PC-3 (cell line): Measurements from ENCODE around the gene C19orf47. TPM values are rescaled to one million over a fixed set of nuclear protein-coding genes. Genes with fewer than 3 reads are reported as not detected.

Experiments used
- ATAC-seq: fragments of 200-7000 bp; cut with Tn5 transposase; 2 replicates; pipeline ENCODE4 v1.9.1; 2020; ENCODE audit warnings: mild to moderate bottlenecking, moderate library complexity
- BruUV-seq: library from RNA; stranded (reverse); fragments of 400-500 nt; replicated peaks from 2 replicates; lab custom pipeline; 2021; lab: Mats Ljungman, UMichigan
- CTCF ChIA-PET: fragments of 300-600 bp; sonication (Branson Sonifier 250); formaldehyde crosslinking; loops from one replicate; lab custom pipeline; 2022; ENCODE audit warnings: antibody characterized with exemption; lab: Charles Lee
- POLR2A ChIA-PET: fragments of 300-600 bp; sonication (Branson Sonifier 250); formaldehyde crosslinking; loops from one replicate; lab custom pipeline; 2022; ENCODE audit warnings: antibody characterized with exemption; ENCODE audit not compliant: unreplicated experiment; lab: Charles Lee
- DNase-seq: peaks from one replicate; pipeline ENCODE4 v3.0.0-alpha.2; 2015
- H2AFZ ChIP-seq: fragments of 300-600 bp; sonication (generic); 2 replicates; pipeline ENCODE4 v1.6.0; 2016; ENCODE audit warnings: antibody characterized with exemption, low read length
- H3F3A ChIP-seq: fragments of 300-600 bp; sonication (generic); one replicate; pipeline ENCODE4 v1.6.0; 2017; ENCODE audit warnings: antibody characterized with exemption, low read length, control low read depth, mild to moderate bottlenecking; ENCODE audit not compliant: unreplicated experiment
- H3K27ac ChIP-seq: fragments of 300-600 bp; sonication (generic); 2 replicates; pipeline ENCODE4 v1.5.1; 2016; ENCODE audit warnings: mild to moderate bottlenecking, low read length
- H3K27me3 ChIP-seq: fragments of 300-600 bp; sonication (generic); 2 replicates; pipeline ENCODE4 v1.6.1; 2016; ENCODE audit warnings: low read length, mixed read lengths
- H3K36me3 ChIP-seq: fragments of 300-600 bp; sonication (generic); 2 replicates; pipeline ENCODE4 v1.6.1; 2016; ENCODE audit warnings: low read depth, mixed run types, low read length, mixed read lengths
- H3K4me1 ChIP-seq: fragments of 300-600 bp; sonication (generic); 2 replicates; pipeline ENCODE4 v1.5.1; 2016; ENCODE audit warnings: low read length; ENCODE audit not compliant: insufficient read depth
- H3K4me2 ChIP-seq: fragments of 300-600 bp; sonication (generic); 2 replicates; pipeline ENCODE4 v1.6.0; 2016; ENCODE audit warnings: low read length
- H3K4me3 ChIP-seq: fragments of 300-600 bp; sonication (generic); 2 replicates; pipeline ENCODE4 v1.5.1; 2016; ENCODE audit warnings: mild to moderate bottlenecking, low read length, mixed read lengths
- H3K79me2 ChIP-seq: fragments of 300-600 bp; sonication (generic); 2 replicates; pipeline ENCODE4 v1.6.1; 2017; ENCODE audit warnings: low read length, mixed read lengths
- H3K9ac ChIP-seq: fragments of 300-600 bp; sonication (generic); 2 replicates; pipeline ENCODE4 v1.6.0; 2016; ENCODE audit warnings: mild to moderate bottlenecking, low read length
- H3K9me2 ChIP-seq: fragments of 300-600 bp; sonication (generic); replicated peaks from 2 replicates; pipeline ENCODE4 v1.6.1; 2016; ENCODE audit warnings: mixed run types, low read length, mixed read lengths
- H3K9me3 ChIP-seq: fragments of 300-600 bp; sonication (generic); 2 replicates; pipeline ENCODE4 v1.6.1; 2016; ENCODE audit warnings: low read length, mixed read lengths
- H4K20me1 ChIP-seq: fragments of 300-600 bp; sonication (generic); 2 replicates; pipeline ENCODE4 v1.6.1; 2016; ENCODE audit warnings: low read length, mixed read lengths
- EZH2 ChIP-seq: fragments of 300-600 bp; sonication (generic); IDR thresholded peaks from one replicate; pipeline ENCODE4 v1.6.1; 2017; ENCODE audit warnings: antibody characterized with exemption, mild to moderate bottlenecking, low read length; ENCODE audit not compliant: unreplicated experiment
- EZH2phosphoT487 ChIP-seq: fragments of 300-600 bp; sonication (generic); IDR thresholded peaks from 2 replicates; pipeline ENCODE4 v1.6.1; 2018; ENCODE audit warnings: mild to moderate bottlenecking, antibody characterized with exemption, low read length, borderline replicate concordance
- intact Hi-C: fragments of 100-400 bp; cut with micrococcal nuclease; formaldehyde crosslinking; loops from 2 replicates; pipeline ENCODE4 v1.9.0; 2023
- total RNA-seq: library from RNA; depleted of rRNA; stranded (reverse); fragments of >200 nt; gene quantifications from 2 replicates; pipeline ENCODE4 v1.2.3, GENCODE V29; 2014
- TF ChIP-seq, protein P1 (sequence below): fragments of 300-600 bp; sonication (generic); conservative IDR thresholded peaks from 2 replicates; pipeline ENCODE4 v1.5.1; 2017; ENCODE audit warnings: antibody characterized with exemption, low read depth, mild to moderate bottlenecking, low read length

C19orf47 gene
- total RNA-seq, 1 experiment from 2014 or later, result 13.9 TPM

- Histone ChIP-seq H4K20me1 (0 out of 2 replicates have a peak, but pooled peaks cover 5% of the 10 kb centered on the region), H3K9me2 (no peaks in the 10 kb centered on the region), H3K4me2 (no peak overlapping the region), H3F3A (no peaks in the 10 kb centered on the region), H3K36me3 (no peaks in the 10 kb centered on the region), H3K4me3 (no peak overlapping the region), H3K79me2 (peaks cover 85% of the 10 kb centered on the region), H3K27ac (no peak overlapping the region), H3K27me3 (no peaks in the 10 kb centered on the region), H3K9ac (no peak overlapping the region), H2AFZ (no peak overlapping the region), H3K9me3 (no peaks in the 10 kb centered on the region), H3K4me1 (0 out of 2 replicates have a peak, but pooled peaks cover 5% of the 10 kb centered on the region)
- TF ChIP-seq, protein P1, sequence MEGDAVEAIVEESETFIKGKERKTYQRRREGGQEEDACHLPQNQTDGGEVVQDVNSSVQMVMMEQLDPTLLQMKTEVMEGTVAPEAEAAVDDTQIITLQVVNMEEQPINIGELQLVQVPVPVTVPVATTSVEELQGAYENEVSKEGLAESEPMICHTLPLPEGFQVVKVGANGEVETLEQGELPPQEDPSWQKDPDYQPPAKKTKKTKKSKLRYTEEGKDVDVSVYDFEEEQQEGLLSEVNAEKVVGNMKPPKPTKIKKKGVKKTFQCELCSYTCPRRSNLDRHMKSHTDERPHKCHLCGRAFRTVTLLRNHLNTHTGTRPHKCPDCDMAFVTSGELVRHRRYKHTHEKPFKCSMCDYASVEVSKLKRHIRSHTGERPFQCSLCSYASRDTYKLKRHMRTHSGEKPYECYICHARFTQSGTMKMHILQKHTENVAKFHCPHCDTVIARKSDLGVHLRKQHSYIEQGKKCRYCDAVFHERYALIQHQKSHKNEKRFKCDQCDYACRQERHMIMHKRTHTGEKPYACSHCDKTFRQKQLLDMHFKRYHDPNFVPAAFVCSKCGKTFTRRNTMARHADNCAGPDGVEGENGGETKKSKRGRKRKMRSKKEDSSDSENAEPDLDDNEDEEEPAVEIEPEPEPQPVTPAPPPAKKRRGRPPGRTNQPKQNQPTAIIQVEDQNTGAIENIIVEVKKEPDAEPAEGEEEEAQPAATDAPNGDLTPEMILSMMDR, result no peak
- TF ChIP-seq EZH2phosphoT487, result no peak
- TF ChIP-seq EZH2, result no peak
- intact Hi-C loops, result no loop called here
- CTCF ChIA-PET, result no interaction called here
- ATAC-seq (no peak), DNase-seq (no peak)
- BruUV-seq, result no TSS peak
- POLR2A ChIA-PET, result no interaction called here
These were observed 66.6 kb downstream of the C19orf47 start for GRCh38 chr19:40281381-40282208.

DNA sequence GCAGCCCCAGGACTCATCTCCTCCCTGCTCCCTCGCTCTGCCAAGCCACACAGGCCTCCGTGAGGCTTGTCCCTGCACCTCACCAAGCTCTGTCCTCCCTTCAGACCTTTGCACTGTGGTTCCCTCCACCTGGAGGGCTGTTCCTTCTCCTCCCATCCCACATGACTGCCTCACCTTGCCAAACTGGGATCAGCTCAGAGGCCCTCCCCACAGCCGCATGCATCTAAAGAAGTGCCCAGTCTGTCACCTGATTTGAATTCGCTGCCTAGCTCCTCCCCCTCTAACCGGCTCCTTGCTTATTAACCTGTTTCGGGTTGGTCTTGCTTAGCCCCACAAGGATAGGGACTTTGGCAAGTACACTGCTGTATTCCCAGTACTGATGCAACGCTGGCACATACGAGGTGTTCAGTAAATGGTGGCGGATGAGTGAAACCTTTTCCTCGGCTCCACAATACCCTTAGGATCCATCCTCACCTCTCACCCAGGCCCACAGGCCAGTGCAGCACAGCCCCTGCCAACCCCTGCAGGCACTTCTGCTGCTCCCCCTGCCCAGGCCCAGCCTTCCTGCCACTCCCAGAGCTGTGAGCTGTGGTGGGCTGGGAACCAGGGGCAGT, 67.5 kb downstream of the C19orf47 start:
- CTCF ChIA-PET, result no interaction called here
- TF ChIP-seq EZH2phosphoT487 (no peak), EZH2 (no peak)
- H3K4me1 ChIP-seq, result 0 out of 2 replicates have a peak, but pooled peaks cover 2% of the 10 kb centered on the region
- no peak overlapping the region for H3K27ac ChIP-seq
- H3F3A ChIP-seq, result no peaks in the 10 kb centered on the region
- no TSS peak for BruUV-seq
- H3K36me3 ChIP-seq, result no peaks in the 10 kb centered on the region
- no peaks in the 10 kb centered on the region for H3K9me3 ChIP-seq
- ATAC-seq (no peak), DNase-seq (no peak)
- H2AFZ ChIP-seq, result no peak overlapping the region
- POLR2A ChIA-PET, result no interaction called here
- H3K9ac ChIP-seq, result no peak overlapping the region
- H3K4me2 ChIP-seq, result no peak overlapping the region
- 0 out of 2 replicates have a peak, but pooled peaks cover 5% of the 10 kb centered on the region for H4K20me1 ChIP-seq
- H3K27me3 ChIP-seq, result no peaks in the 10 kb centered on the region
- no peak overlapping the region for H3K4me3 ChIP-seq
- H3K79me2 ChIP-seq, result peaks cover 90% of the 10 kb centered on the region
- intact Hi-C loops, result no loop called here
- no peaks in the 10 kb centered on the region for H3K9me2 ChIP-seq

- TF ChIP-seq EZH2 (no peak), EZH2phosphoT487 (no peak)
- TF ChIP-seq, protein P1, result no peak
- ATAC-seq, result no peak
- Histone ChIP-seq H3K79me2 (peaks cover 94% of the 10 kb centered on the region), H3K27ac (no peak overlapping the region), H3K4me3 (no peak overlapping the region), H3K9me2 (no peaks in the 10 kb centered on the region), H3K27me3 (no peaks in the 10 kb centered on the region), H3K4me1 (no peaks in the 10 kb centered on the region), H3K36me3 (no peaks in the 10 kb centered on the region), H3K9ac (no peak overlapping the region), H3K4me2 (no peak overlapping the region), H4K20me1 (0 out of 2 replicates have a peak, but pooled peaks cover 5% of the 10 kb centered on the region), H3F3A (no peaks in the 10 kb centered on the region), H3K9me3 (no peaks in the 10 kb centered on the region), H2AFZ (no peak overlapping the region)
- DNase-seq, result no peak
- ChIA-PET CTCF (no interaction called here), POLR2A (no interaction called here)
- no TSS peak for BruUV-seq
- intact Hi-C loops, result no loop called here
These were observed 68.2 kb downstream of the C19orf47 start for GRCh38 chr19:40279761-40280607.
